ENCODE data around the gene IL10RA. TPM values are rescaled to one million over a fixed set of nuclear protein-coding genes. Genes with fewer than 3 reads are reported as not detected.
"Not testable (repeated sequence)": the region's sequence is repeated elsewhere in the genome, so short reads cannot be mapped to it uniquely, and the experiment has no call there.

The IL10RA gene
- total RNA-seq, 1 donor from 2014 or later: 5.9 TPM

DNA sequence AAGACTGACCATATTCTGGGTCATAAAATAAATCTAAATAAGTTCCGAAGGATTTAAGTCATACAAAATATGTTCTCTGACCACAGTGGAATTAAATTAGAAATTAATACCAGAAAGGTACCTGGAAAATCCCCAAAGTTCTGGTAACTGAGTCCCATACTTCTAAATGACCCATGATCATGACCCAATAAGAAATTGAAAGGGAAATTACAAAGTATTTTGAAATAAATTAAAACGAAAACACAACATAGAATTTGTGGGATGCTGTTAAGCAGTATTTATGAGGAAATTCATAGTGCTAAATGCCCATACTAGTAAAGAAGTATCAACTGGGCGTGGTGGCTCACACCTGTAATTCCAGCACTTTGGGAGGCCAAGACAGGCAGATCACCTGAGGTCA, 23.4 kb upstream of the IL10RA start:
- no peak for DNase-seq

DNA sequence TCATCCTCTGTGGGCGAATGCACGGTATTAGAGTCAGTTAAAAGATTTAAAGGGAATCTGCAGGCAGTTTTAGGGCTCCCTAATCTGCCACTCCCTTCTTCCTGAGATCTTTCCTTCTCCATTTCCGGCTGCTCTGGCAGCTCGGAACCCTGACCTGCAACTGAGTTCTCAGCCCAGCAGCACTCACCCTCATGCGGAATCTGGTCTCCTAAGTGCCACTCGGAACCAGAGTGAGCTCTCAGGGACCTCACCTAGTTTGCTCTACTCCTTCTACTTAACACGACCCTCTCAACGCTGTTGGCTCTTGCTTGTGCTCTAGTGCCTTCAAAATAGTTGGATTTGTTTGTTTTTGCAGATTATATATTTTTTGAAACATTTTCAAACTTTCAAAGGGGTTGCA, 19.3 kb upstream of the IL10RA start:
- DNase-seq: no peak

DNA sequence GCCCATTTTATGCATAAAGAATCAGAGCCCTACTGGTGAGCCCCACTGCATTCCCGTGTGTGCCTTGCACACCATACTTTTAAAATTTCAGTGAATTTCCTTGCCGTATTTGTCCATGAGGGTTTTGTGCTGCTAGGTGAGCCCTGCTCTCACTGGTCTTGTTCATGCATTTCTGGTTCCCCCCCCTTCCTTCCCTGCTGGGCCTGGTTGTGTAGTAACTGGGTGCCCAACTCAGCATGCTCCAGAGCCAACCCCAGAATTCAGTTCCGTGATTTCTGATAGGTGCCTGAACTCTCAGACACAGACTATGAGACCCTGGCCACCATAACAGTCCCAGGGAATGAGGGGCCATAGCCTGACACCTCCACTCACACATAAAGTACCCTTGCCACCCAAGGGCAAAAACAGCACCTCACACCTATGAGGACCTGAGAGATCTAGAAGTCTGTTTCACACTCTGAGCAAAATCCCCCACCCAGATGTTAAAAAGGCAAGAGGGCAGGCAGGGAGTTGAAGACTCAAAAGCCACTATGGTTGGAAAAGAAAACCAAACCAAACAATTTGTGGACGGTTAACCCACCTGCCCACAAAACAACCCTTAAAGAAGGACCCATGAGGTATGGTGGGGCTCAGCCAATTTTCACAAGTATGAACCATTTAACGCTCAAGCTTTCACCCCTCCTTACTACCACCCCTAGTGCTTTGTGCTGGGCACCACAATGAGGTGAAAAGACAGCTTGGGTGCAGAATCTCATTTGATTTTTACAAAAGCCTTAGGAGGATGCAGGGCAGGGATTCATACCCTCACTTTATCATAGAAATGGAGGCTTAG, 16.8 kb upstream of the IL10RA start:
- no peak for DNase-seq

DNA sequence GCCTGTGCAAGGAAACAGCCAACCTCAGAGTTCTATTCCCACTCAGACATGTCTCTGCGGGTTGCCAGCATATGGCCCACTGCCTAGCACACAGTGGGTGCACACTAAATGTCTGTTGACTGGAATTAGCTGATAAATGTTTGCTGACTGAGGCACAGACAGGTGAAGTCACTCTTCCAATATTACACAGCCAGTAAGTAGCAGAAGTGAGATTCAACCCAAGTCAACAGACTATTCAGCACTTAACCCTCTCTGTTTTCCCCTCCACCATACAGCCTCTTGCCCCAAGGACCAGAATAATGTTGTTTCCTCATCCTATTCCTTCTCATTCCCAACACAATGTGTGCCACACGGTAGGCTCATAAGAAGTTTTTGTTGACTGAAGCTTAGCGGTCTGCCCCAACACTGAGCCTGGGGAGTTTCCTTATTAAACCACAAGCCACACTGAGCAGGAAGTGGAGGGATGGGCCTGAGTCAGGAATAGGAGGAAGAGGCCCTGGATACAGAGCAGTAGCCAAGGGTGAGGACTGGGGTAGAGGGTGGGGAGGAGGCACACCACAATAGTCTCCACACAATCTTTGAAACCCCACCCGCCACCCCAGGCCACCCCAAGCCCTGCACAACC, 15.7 kb upstream of the IL10RA start:
- DNase-seq: no peak

DNA sequence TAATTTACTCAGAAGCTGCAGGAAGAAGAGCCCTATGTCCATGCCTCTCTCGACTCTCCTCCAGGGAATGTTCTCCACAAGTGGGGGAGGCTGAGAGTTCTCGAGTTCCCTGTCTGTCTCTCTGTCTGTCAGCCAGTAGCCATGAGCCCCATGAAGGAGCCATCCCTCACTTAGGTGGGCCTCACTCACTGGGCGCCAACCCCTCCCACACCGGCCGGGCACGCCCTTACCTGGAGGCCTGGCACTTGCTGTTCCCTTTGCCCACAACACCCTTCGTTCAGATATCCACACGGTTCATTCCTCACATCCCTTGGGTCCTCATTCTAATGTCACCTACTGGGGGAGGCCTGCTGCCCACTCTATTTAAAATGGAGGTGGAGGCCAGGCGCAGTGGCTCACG, 14.2 kb upstream of the IL10RA start:
- DNase-seq: no peak

DNA sequence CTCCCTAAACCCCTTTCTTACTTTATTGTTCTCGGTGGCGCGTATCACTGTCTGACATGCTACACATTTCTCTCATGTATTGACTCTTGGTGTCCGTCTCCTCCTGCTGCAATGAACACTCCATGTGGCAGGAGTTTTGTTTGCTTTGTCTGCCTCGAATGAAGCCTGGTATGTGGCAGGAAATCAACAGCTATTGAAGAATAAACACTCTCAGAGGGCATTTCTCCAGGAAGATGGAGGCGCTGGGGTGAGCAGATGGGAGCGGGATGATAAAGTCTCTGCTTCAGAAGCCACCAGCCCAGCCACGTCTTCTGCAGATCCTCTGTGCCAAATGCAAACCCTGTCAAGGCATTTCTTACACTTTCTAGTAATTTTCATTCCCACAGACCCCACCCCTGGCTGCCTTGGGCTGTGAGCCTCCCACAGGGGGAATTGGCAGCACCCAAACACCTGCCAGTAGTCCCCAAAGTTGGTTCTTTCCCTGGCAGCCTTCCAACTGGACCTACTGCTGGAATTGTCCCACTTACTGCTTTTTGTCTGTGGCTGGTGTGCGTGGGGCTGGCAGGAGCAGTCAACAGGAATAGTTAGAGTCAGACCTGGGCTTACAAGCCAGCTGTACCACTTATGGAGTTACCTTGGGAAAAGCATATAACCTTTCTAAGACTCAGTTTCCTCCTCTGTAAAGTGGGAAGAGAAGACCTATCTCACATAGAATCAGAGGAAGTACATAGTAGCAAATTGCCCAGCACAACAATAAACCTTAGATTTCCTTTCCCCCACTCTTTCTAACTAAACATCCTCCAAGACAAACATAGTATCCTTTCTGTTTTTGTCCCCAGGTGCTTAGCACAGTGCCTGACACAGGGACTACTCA, 13.3 kb upstream of the IL10RA start:
- DNase-seq: no peak

DNA sequence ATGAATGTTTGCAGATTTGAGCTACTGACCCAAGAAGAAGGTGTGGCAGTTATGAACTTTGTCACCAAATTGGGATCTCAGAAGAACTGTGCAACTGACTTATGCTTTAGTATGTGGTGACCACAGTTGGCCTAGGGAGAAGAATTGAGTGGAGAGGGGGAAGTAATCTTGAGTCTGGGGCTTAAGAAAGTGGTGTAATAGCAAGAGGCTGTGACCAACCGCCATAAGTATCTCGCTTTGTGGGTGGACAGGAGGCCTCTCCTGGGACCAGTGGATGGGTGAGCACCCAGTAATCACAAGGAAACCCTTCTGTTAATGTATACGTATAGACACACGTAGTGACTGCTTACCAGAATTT, 12.7 kb upstream of the IL10RA start:
- DNase-seq: no peak

DNA sequence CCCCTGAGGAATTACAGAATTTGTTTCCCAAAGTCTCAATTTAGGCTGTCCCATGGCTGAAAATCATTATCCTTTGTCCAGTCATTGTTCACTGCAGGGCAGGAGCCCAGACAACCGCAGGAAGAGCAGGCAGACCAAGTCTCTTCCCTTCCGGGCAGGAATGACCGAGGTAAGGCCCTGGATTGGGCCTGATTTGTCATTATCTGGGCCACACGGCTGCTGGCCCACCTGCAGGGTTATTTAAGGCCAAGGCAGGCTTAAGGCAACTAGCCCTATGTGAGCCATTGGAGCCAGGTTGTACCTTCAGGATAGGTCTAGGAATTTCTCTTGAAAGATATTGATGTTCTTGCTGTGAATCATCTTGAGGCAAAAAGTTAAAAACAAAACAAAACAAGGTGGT, 9.7 kb upstream of the IL10RA start:
- no peak for DNase-seq

DNA sequence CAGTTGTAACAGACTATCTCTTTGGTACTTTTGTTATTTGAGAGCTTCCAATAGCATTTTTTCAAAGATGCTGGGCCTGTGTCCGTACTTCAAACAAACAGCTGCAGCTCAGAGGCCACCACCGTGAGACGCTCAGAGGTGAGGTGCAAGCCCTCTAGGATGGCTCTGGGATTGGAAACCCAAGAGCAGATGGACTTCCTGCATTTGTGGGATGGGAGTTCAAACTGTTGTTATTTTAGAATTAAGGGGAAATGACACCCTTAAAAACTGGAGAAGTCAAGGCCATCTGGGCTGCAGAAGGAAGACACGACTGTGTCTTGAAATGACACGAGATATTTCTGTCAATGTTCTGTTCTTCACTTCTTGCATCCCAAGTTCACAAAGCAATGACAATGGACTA, 9.2 kb upstream of the IL10RA start:
- no peak for DNase-seq

DNA sequence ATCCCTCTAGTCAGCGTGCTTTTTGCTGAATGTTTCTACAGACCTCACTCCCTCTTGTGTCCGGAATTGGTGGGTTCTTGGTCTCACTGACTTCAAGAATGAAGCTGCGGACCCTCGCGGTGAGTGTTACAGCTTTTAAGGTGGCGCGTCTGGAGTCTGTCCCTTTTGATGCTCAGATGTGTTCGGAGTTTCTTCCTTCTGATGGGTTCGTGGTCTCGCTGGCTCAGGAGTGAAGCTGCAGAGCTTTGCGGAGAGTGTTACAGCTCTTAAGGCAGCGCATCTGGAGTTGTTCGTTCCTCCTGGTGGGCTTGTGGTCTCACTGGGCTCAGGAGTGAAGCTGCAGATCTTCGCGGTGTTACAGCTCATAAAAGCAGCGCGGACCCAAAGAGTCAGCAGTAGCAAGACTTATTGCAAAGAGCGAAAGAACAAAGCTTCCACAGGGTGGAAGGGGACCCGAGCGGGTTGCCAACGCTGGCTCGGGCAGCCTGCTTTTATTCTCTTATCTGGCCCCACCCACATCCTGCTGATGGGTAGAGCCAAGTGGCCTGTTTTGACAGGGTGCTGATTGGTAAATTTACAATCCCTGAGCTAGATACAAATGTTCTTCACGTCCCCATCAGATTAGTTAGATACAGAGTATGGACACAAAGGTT, 8.5 kb upstream of the IL10RA start:
- not testable (repeated sequence) for DNase-seq

DNA sequence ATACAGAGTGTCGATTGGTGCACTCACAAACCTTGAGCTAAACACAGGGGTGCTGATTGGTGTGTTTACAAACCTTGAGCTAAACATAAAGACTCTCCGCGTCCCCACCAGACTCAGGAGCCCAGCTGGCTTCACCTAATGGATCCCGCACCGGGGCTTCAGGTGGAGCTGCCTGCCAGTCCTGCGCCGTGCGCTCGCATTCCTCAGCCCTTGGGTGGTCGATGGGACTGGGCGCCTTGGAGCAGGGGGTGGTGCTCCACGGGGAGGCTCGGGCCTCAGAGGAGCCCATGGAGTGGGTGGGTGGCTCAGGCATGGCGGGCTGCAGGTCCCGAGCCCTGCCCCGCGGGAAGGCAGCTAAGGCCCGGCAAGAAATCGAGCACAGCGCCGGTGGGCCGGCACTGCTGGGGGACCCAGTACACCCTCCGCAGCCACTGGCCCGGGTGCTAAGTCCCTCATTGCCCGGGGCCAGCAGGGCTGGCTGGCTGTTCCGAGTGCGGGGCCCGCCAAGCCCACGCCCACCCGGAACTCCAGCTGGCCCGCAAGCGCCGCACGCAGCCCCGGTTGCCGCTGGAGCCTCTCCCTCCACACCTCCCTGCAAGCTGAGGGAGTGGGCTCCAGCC, 7.8 kb upstream of the IL10RA start:
- not testable (repeated sequence) for DNase-seq

DNA sequence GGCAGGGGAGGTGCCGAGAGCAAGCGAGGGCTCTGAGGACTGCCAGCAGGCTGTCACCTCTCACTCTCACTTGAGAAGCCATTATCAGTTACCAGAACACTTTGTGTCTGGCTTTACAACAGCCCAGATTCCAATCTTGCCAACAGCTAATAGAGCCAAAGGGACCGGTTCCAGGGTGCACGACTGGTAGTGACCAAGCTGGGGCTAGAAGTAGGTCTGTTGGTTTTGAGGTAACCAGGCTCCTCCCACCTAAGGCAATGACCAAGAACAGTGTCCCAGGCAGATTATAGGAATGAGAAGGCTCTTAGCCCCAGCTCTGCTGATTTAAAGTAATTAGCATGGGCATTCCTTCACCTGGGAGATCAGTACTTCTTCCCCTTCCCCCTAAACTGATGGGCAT, 7.2 kb upstream of the IL10RA start:
- DNase-seq: no peak

DNA sequence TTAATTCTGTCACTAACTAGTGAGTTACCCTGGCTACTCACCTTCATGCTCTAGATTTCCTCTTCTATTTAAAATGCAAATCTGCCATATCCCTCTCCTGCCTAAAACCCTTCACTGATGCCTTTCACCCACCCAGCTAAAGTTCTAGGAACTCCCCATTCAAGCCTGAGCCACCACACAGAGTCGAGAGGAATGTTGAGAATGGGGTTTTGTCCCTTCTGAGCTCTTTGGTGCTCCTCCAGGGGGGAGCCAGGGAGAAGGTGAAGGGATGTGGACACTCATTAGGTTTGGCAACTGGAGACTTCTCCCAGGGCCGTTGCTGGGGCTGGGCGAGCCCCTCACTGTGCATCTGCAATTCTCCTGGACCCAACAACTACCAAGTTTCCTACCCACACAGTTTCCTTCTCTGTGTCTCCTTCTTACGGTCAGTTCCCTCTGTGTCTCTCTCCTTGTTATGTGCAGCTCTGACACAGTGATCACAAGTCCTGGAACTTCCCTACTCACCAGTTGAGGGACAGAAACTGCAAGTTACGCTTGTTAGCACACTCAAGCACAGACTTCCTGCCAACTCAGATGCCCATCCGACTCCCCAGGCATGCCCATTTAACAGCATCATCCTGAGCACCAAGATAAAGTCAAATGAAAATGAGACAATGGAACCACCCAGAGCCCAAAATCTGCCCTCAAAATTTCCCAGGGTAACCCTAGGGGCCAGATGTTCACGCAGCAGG, 6.5 kb upstream of the IL10RA start:
- no peak for DNase-seq

DNA sequence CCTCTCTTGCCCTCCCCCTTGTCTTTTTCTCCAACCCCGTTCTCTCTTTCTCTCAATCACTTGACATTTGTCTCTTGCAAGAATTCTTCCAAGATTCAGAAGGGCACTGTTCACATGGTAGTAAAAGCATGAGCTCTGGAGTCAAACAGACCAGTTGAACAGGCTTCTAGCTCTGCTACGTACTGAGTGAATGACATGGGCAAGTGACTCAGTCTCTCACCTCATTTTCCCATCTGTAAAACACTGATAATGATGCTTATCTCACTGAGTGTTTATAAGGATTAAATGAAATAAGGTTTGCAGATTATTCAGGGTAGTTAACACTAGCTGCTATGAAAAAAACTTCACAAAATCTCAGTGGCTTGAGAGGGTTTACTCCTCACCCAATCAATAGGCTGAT, 5.9 kb upstream of the IL10RA start:
- no peak for DNase-seq

DNA sequence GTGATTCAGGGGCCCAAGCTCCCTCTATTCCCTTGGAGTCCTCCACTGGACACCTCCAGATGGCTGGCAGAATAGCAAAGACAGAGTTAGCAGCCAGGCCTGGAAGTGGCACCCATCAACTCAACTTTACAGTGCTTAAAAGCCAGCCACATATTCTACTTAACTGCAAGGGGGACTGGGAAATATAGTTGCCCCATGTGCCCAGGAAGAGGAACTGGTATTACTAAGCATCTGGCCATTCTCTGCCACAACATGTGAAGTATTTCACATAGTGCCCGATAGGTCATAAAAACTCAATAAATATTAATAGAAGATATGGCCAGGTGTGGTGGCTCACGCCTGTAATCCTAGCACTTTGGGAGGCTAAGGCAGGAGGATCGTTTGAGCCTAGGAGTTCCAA, 5.5 kb upstream of the IL10RA start:
- no peak for DNase-seq

DNA sequence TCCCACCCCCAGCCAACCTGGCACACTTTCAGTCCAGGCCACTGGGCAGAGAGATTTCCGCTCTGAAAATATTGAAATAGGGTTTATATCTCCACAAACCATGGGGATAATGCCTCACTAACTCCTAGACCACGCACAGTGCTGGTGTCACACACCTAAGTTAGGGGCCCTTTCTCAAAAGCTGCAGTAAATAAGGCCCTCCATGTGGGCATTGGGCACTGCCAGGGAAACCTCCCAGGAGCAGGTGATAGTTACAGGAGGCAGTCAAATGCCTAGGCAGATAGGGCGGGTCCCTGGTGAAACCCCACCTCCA, 3.1 kb upstream of the IL10RA start:
- DNase-seq: no peak

DNA sequence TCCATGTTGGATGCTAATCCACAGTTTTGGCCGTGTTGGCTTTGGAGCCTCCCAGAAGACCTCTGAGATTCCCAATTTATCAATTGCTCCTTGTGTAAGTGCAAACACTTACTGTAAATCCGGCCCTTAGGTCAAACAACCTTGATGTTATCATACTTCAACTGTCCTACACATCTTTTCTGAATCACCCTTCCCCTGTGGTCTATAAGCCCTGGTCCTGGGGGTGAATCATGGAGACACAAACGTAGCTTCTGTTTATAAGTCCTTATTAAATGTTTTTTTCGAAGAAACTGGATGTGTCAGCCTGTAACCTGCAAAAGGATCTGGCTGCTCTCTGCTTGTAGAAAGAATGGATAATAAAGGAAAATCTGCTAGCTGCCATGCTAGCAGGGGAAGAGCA, 1.7 kb upstream of the IL10RA start:
- DNase-seq: no peak

DNA sequence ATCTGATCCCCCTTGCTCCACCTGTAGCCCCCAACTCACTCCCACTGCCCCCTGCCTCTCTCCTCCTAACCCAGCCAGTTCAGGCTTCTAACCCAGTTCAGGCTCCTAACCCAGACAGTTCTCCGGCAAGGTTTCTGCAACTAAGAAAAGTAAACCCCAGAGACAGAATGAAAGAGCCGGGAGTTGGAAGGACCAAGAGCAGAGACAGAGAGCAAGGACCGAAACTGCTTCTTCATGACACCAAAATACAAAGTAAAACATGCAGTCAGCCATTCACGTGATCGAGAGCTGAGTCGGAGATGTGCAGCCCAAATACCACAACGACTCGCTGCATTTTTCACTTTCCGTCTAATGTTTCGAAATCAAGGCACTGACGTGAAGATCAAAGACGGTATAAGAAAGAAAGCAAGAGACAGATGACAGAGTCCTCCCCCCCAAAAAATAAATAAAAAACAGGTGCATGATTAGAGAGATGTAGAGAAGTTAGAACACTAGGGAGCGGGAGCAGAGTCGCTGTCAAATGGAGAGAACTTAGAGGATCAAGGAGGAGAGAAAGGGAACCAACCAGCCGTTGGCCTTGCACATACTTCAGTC, 884 bp downstream of the IL10RA start:
- no peak for DNase-seq

DNA sequence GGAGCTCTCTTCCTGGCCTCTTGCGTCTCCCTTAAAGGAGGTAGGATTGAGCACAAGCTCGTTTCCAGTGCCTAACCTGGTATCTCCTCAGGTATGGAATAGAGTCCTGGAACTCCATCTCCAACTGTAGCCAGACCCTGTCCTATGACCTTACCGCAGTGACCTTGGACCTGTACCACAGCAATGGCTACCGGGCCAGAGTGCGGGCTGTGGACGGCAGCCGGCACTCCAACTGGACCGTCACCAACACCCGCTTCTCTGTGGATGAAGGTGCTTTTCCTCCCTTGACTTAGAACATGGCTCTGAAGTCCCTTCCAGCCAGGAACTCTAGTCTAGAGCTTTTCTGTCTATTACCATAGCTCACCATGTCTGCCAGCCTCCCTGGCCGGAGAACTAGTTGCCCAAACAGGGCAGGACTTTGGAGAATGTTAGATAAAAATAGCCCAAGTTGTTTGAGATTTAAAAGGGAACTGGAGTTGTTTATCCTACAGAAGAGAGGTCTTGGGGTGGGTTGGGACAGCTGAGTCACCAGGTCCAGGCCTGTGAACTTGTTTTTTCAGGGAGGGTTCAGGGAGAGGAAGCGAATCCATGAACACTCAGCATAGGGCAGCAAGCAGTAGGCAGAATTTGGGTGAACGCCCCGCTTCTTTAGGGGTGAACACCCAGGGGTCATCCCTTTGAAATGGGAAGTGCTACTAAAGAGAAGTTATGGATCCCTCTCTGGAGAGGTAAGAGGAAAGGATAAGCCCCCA, 3.3 kb downstream of the IL10RA start:
- DNase-seq: no peak

DNA sequence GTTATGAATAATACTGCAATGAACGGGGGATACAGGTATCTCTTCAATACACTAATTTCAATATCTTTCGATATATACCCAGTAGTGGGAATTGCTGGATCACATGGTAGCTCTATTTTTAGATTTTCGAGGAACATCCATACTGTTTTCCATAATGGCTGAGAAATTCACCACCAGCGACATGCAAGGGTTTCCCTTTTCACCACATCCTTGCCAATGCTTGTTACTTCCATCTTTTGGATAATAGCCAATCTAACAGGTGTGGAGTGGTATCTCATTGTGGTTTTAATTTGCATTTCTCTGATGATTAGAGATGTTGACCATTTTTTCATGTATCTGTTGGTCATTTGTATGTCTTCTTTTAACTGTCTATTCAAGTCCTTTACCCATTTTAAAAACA, 5.9 kb downstream of the IL10RA start:
- no peak for DNase-seq

DNA sequence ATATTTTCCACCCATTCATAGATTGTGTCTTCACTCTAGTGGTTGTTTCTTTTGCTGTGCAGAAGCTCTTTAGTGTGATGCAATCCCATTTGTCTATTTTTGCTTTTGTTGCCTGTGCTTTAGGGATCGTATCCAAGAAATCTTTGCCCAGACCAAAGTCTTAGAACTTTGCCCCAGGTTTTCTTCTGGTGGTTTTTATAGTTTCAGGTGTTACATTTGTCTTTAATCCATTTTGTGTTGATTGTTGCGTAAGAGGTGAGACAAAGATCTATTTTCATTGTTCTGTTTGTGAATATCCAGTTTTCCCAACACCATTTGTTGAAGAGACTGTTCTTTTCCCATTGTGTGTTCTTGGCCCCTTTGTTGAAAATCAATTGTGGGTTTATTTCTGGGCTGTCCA, 6.4 kb downstream of the IL10RA start:
- DNase-seq: no peak
